ENCODE data around the gene FETUB. TPM values are rescaled to one million over a fixed set of nuclear protein-coding genes. Genes with fewer than 3 reads are reported as not detected.

The FETUB gene
- total RNA-seq, 3 donors from 2014 or later (not counting 1 experiment from before 2014, with no cell fraction given) = not detected

GRCh38 chr3:186624598-186624997 is 15.6 kb upstream of the FETUB start:
- Mint-ChIP-seq H3K27me3 (ENCODE audit: low read depth in 2 of 2) (peaks cover 13% of the 10 kb centered on the region in 2 donors), H3K36me3 (no peaks in the 10 kb centered on the region), H3K4me1 (no peaks in the 10 kb centered on the region), H3K9me3 (no peaks in the 10 kb centered on the region), H3K4me3 (no peak overlapping the region), H3K27ac (no peak overlapping the region)
- no peaks in the 10 kb centered on the region for H3K4me1 ChIP-seq (ENCODE audit: control insufficient read depth, insufficient read depth, low read length)
- no peak overlapping the region for H3K4me3 ChIP-seq (ENCODE audit: low read length)
- H3K9me3 ChIP-seq (ENCODE audit: control insufficient read depth, insufficient read depth, low read length) = no peaks in the 10 kb centered on the region
- WGBS (ENCODE audit: insufficient coverage) = 79% methylated on average over 4 of the region's 4 CpGs
- H3K27ac ChIP-seq (ENCODE audit: low read length) = no peak overlapping the region
- intact Hi-C loops (cut with micrococcal nuclease) = no loop called here
- no peaks in the 10 kb centered on the region for H3K36me3 ChIP-seq (ENCODE audit: control insufficient read depth, insufficient read depth, low read length)
- ATAC-seq (no peak), DNase-seq (no peak)
- peaks cover 2% of the 10 kb centered on the region for H3K27me3 ChIP-seq (ENCODE audit: control insufficient read depth, insufficient read depth, low read length)
- no peak for TF ChIP-seq CTCF (IDR thresholded peaks at IDR 0.05)

DNA sequence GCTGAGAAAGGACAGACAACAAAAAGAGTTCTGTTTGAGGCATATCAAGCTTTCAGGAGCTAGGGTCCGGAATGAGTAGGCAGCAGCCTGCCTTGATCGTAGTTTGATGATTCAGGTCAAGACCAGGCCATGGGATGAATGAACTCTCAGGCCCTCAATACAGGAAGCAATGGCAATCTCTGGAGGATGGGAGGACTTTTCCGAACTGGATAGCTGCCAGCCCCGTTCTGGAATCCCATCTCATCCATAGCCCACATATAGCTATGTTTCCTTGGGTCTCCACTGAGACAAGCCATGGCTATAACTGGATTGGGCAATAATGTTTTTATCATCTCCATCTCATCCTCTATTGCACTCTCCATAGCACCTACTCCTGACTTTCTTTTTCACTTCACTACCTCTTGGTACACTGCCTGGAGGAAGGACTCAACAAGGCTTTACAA is 14.6 kb upstream of the FETUB start:
- H3K27ac ChIP-seq (ENCODE audit: low read length) = no peak overlapping the region
- Mint-ChIP-seq H3K4me1 (no peaks in the 10 kb centered on the region), H3K9me3 (no peaks in the 10 kb centered on the region), H3K27me3 (ENCODE audit: low read depth in 2 of 2) (peaks cover 16 to 18% of the 10 kb centered on the region in 2 donors), H3K4me3 (no peak overlapping the region), H3K27ac (no peak overlapping the region), H3K36me3 (no peaks in the 10 kb centered on the region)
- no peak for DNase-seq
- no peak for ATAC-seq
- H3K4me3 ChIP-seq (ENCODE audit: low read length) = no peak overlapping the region
- WGBS (ENCODE audit: insufficient coverage) = 75% methylated on average over 4 of the region's 4 CpGs
- no peaks in the 10 kb centered on the region for H3K4me1 ChIP-seq (ENCODE audit: control insufficient read depth, insufficient read depth, low read length)
- no peaks in the 10 kb centered on the region for H3K36me3 ChIP-seq (ENCODE audit: control insufficient read depth, insufficient read depth, low read length)
- no peak for TF ChIP-seq CTCF (IDR thresholded peaks at IDR 0.05)
- H3K9me3 ChIP-seq (ENCODE audit: control insufficient read depth, insufficient read depth, low read length) = no peaks in the 10 kb centered on the region
- H3K27me3 ChIP-seq (ENCODE audit: control insufficient read depth, insufficient read depth, low read length) = peaks cover 2% of the 10 kb centered on the region
- intact Hi-C loops (cut with micrococcal nuclease) = no loop called here

DNA sequence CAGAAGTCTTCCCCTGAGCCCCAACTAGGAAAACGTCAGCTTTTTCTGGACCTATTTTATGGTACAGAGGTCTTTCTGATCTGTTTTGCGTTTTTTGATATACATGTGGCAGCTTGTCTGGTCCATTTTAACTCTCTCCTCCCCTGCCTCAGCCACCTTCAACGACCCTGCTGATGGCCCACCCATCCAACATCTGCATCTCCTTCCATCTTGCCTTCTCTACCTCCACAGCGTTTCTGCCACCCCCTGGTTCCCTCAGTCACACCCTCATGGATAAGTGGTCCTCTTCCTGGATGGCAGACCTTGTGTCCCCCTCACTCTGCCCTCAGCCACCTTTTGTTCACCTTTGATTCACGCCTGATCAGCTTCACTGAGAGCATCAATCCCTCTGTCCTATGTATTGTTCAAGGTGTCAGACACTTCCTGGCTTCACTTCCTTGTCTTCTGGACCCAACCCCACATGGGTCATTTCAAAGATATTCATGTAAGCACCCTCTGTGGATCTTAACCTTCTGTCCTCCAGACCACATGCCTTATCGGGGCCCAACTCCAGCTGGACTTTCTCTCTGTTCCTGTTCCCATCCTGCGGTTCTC is 13.8 kb upstream of the FETUB start:
- H3K4me3 Mint-ChIP-seq = no peak overlapping the region
- H3K9me3 Mint-ChIP-seq = no peaks in the 10 kb centered on the region
- intact Hi-C loops (cut with micrococcal nuclease) = no loop called here
- no peaks in the 10 kb centered on the region for H3K36me3 ChIP-seq (ENCODE audit: control insufficient read depth, insufficient read depth, low read length)
- TF ChIP-seq CTCF (IDR thresholded peaks at IDR 0.05) = no peak
- H3K4me1 ChIP-seq (ENCODE audit: control insufficient read depth, insufficient read depth, low read length) = no peaks in the 10 kb centered on the region
- H3K9me3 ChIP-seq (ENCODE audit: control insufficient read depth, insufficient read depth, low read length) = no peaks in the 10 kb centered on the region
- ATAC-seq (no peak), DNase-seq (no peak)
- H3K4me3 ChIP-seq (ENCODE audit: low read length) = no peak overlapping the region
- peaks cover 2% of the 10 kb centered on the region for H3K27me3 ChIP-seq (ENCODE audit: control insufficient read depth, insufficient read depth, low read length)
- WGBS (ENCODE audit: insufficient coverage) = 74% methylated on average over 7 of the region's 7 CpGs
- no peak overlapping the region for H3K27ac Mint-ChIP-seq
- H3K27ac ChIP-seq (ENCODE audit: low read length) = no peak overlapping the region
- H3K27me3 Mint-ChIP-seq (ENCODE audit: low read depth in 2 of 2) = peaks cover 21 to 24% of the 10 kb centered on the region in 2 donors
- H3K36me3 Mint-ChIP-seq = no peaks in the 10 kb centered on the region
- no peaks in the 10 kb centered on the region for H3K4me1 Mint-ChIP-seq

GRCh38 chr3:186627852-186628414 is 12.3 kb upstream of the FETUB start:
- DNase-seq = no peak
- H3K9me3 Mint-ChIP-seq = no peaks in the 10 kb centered on the region
- H3K4me3 ChIP-seq (ENCODE audit: low read length) = no peak overlapping the region
- no peaks in the 10 kb centered on the region for H3K4me1 Mint-ChIP-seq
- WGBS (ENCODE audit: insufficient coverage) = 93% methylated on average over 5 of the region's 7 CpGs
- no peak overlapping the region for H3K27ac ChIP-seq (ENCODE audit: low read length)
- H3K27ac Mint-ChIP-seq = no peak overlapping the region
- peaks cover 13 to 16% of the 10 kb centered on the region in 2 donors for H3K27me3 Mint-ChIP-seq (ENCODE audit: low read depth in 2 of 2)
- H3K27me3 ChIP-seq (ENCODE audit: control insufficient read depth, insufficient read depth, low read length) = peaks cover 2% of the 10 kb centered on the region
- ATAC-seq = no peak
- H3K4me1 ChIP-seq (ENCODE audit: control insufficient read depth, insufficient read depth, low read length) = no peaks in the 10 kb centered on the region
- no peaks in the 10 kb centered on the region for H3K36me3 ChIP-seq (ENCODE audit: control insufficient read depth, insufficient read depth, low read length)
- intact Hi-C loops (cut with micrococcal nuclease) = no loop called here
- no peak overlapping the region for H3K4me3 Mint-ChIP-seq
- no peaks in the 10 kb centered on the region for H3K36me3 Mint-ChIP-seq
- no peaks in the 10 kb centered on the region for H3K9me3 ChIP-seq (ENCODE audit: control insufficient read depth, insufficient read depth, low read length)
- no peak for TF ChIP-seq CTCF (IDR thresholded peaks at IDR 0.05)

Data from natural killer cell (primary cell).